GM18498 (cell line): Measurements from ENCODE around the gene SDCCAG8.
"Not testable (repeated sequence)": the region's sequence is repeated elsewhere in the genome, so short reads cannot be mapped to it uniquely, and the experiment has no call there.

ENCODE experiments used
- ATAC-seq: cut with Tn5 transposase; IDR thresholded peaks from one replicate; pipeline ENCODE4 v1.9.1; 2021; ENCODE audit warnings: mild to moderate bottlenecking, moderate library complexity; ENCODE audit not compliant: unreplicated experiment

Gene SDCCAG8

DNA sequence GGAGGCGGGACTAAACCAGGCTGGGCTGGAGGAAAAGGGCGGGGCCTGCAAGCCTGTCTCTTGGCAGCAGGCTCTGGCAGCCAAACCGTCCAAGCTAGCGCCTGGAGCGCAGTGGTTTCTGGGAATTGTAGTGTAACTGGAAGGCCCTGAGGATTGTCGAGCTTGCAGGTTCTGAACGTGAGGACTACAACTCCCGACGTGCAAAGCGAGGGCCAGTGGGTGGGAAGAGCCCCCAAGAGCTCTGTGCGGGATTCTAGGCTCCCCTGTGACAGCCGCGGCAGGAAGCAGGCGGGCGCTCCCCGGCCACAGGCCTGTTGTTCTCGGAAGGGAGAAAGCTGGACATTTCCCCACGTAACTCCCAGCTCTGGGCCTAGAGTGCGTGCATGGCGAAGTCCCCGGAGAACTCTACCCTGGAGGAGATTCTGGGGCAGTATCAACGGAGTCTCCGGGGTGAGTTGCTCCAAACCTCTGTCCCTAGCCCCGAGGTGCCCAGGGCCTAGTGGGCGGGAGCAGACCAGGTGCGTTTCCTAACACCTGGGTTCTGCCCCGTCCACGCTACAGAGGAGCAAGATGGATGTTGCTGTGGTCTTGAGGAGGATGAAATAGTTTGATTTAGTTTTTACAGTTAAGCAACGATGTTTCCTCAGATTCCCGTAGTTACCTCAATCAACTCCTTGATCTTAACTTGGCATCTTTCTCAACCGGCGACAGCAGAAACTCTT, at the start of gene SDCCAG8:
SDCCAG8 (plus strand) TSS at position 251 of the 722 bp plus-strand sequence; CDS start at position 384, 133 bp downstream.
- peak; percentile 73 for ATAC-seq

DNA sequence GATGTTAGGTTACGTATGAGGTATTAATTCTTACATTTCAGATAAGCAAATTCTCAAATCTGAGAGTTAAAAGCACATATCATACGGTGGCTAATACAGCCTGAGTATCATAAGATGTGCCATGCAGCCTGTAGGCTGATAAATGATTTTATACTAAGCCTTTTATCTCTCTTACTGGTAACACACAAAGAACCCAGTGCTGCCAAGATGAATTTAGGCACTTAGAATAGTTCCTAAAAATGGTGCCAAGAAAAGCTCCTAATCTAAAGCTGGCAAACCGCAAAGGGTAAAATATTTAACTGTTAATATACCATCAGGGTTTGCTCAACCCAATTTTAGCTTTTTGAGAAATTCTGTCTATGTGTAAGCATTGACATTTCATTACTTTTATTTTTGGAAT, 43.9 kb upstream of the SDCCAG8 start:
- not testable (repeated sequence) for ATAC-seq

GRCh38 chr1:243213045-243213787, 42.6 kb upstream of the SDCCAG8 start:
- ATAC-seq = no peak

- not testable (repeated sequence) for ATAC-seq
Measured at GRCh38 chr1:243215276-243215875, 40.5 kb upstream of the SDCCAG8 start.

DNA sequence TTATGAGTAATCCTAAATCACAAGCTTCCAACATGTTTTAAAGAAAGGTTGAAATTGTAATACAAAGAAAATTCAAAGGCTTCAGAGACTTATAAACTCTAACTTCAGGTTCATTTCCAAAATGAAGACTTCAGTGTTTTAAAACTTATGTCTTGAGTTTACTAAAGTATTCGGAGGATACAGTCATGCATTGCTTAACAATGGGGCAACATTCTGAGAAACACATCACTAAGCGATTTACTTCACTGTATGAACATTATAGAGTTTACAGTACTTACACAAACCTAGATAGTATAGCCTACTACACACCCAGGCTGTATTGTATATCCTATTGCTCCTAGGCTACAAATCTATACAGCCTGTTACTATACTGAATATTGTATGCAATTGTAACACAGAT, 39.1 kb upstream of the SDCCAG8 start:
- ATAC-seq = no peak

- no peak for ATAC-seq
Measured at GRCh38 chr1:243217349-243217748, 38.5 kb upstream of the SDCCAG8 start.

GRCh38 chr1:243218059-243218458, 37.8 kb upstream of the SDCCAG8 start:
- no peak for ATAC-seq

DNA sequence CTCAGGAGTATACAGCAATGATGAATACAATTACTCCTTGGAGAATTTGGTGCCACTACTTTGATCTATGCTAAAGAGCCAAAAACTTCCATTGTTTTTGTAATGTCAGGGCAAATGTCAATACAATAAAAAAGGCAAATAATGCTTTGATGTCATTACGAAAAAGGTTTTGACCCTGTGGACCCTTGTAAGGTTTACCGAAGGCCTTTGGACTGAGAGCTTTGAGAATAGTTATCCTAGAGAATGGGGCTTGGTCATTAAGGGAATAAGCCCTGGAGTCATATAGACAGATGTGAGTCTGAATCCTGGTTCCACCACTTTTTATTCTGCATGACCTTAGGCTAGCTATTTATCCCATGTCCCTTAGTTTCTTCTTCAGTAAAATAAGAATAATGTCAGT, 28.2 kb upstream of the SDCCAG8 start:
- ATAC-seq = no peak

GRCh38 chr1:243229526-243229925, 26.3 kb upstream of the SDCCAG8 start:
- no peak for ATAC-seq

- ATAC-seq = no peak
Measured at GRCh38 chr1:243230914-243231313, 24.9 kb upstream of the SDCCAG8 start.

GRCh38 chr1:243233908-243234307, 21.9 kb upstream of the SDCCAG8 start:
- ATAC-seq = no peak

DNA sequence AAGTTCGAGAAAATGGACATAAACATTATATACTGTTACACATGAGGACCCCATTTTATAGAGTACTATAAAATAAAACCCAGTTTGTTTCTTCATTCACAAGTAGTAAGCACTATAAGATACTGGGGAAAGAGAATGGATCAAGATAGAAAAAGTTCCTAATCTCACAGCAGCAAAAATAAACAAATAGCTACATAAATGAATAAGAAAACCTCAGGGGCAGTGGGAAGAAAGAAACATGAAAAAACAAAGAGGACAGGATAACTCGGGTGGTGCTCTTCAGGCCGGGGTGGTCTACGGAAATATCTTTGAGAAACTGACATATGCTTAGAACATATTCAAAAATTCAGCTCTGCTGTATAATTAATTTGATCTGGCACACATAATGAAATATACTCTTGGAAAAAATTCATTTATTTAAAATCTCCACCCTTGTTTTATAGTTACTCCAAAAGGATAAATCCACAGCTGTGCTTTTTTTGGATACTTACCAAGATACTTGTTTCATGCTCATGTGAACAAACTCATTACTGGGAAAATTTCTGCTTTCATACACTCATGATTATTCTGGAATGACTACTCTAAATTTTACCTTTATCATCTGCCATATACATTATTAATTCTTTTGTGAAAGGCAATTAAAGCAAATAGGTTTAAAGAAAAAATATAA, 20.7 kb upstream of the SDCCAG8 start:
- no peak for ATAC-seq

DNA sequence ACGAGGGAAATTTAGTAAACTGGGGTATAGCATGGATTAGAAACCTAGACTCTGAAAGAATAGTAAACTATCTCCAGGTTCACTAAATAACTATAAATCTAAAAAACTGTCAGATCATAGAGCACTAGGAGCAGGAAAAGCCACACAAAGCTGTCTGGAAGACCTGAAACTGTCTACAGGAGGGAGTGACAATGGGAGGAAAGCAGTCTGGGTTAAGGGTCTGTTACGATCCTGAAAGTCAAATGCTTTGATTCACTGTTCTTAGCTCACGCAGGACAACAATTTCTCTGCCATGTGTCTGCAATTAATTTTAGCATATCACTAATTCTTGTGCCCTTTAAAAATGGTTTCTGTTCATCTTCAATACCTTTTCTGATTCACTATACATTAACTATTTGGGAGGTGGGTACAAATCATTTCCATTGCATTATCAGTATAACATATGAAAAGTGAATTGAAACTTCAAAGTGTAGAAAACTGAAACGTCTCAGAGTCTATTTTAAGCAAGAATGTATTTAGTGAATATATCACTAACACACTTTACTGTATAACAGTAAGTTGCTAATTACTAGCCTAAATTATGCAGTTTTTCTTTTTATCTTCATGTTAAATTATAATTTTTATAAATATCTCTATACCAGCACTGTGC, 19.1 kb upstream of the SDCCAG8 start:
- ATAC-seq = peak; percentile 73

- no peak for ATAC-seq
Measured at GRCh38 chr1:243244432-243244841, 11.4 kb upstream of the SDCCAG8 start.

DNA sequence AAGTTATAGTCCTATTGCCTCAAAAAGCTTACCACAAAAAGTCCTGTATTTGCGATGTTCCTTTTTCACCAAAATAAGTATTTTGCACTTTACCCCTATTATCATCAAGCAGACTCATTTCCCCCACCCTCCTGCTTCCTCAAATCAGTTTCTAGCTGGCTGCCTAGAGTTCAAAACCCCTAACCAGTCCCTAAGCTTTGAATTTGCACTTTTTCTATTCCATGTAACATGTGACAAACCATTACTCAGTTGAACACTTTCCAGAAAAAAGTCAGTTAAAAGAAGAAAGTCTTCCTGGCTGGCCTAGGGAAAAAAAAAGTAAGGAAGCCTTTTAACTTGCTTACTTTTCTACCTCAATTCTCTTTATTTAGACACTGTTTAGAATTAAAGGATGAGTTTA, 8.9 kb upstream of the SDCCAG8 start:
- no peak for ATAC-seq

DNA sequence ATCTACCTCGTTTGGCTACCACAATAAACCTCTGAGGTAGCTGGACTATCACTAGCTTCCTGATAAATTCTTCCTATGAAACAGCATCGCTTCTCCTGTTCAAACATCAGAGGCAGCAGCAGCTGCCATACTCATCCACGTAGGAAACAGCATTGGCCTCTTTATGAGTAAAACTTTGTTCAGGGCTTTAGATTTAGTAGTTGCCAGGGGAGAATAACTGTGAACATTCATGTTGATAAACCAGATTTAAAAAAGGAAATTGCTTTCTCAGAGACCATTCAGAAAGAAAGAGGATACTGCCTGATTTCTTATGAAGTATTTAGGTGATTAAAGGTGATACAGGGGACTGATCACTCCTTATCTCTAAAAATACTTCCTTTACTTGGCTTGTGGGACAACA, 7.9 kb upstream of the SDCCAG8 start:
- no peak for ATAC-seq

DNA sequence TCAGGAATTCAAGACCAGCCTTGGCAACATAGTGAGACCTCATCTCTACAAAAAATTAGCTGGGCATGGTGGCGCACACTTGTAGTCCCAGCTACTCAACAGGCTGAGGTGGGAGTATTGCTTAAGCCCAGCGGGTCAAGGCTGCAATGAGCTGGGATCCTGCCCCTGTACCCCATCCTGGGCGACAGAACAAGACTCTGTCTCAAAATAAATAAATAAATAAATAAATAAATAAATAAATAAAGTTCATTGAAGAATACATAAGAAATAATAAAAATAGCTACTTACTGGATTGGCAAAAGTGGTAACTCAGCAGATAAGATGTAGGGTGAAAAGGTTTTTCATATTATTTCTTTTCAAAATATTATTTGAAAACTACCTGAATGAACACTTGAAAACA, 6.6 kb upstream of the SDCCAG8 start:
- ATAC-seq = no peak

DNA sequence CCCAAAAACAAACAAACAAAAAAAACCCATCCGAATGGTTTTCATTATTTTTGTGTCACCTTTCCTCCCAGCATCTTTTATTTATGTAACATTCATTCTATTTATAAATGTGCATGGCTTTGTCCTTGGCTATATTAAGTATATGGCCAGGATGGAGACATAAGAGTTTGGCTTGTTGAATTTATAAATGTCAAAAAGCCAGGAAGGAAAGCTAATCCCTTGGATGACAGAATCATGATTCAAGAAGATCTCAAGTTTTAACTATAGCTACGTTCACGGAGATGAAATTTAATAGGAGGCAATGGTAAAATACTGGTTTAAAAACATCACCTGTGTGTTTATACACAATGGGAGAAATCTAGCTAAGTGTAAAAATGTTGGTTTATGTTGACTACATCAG, 5.7 kb upstream of the SDCCAG8 start:
- no peak for ATAC-seq

GRCh38 chr1:243251539-243251938, 4.3 kb upstream of the SDCCAG8 start:
- ATAC-seq = no peak

- no peak for ATAC-seq
Measured at GRCh38 chr1:243253211-243253925, 2.5 kb upstream of the SDCCAG8 start.
